ENCODE measurements around the gene TMPRSS5.
A peak's percentile ranks its signal among the peaks of the same experiment; 100 is the strongest.

The TMPRSS5 gene

DNA sequence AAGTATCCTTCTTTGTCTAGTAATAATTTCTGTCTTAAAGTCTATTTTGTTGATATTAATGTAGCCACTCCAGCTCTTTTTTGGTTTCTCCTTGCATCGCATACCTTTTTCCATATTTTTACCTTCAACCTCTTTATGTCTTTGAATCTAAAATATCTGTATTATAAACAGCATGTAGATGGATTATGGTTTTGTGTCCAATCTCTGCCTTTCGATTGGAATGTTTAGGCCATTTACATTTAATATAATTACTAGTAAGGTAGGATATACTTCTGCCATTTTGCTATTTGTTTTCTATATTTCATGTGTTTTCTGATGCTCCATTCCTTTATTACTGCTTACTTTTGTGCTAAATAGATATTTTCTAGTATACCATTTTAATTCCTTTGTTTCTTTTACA, 39.5 kb downstream of the TMPRSS5 start:
- TF ChIP-seq EGR1 (IDR thresholded peaks at IDR 0.05) (no peak), YY1 (IDR thresholded peaks at IDR 0.05; ENCODE audit: low read depth) (no peak), FOXM1 (IDR thresholded peaks at IDR 0.05; ENCODE audit: borderline replicate concordance, low read depth) (no peak), ZBTB7A (IDR thresholded peaks at IDR 0.05; ENCODE audit: low read depth) (no peak), CEBPB (IDR thresholded peaks at IDR 0.05) (no peak), NFIC (IDR thresholded peaks at IDR 0.05) (no peak), RAD21 (IDR thresholded peaks at IDR 0.05; ENCODE audit: low read depth) (no peak), CREB1 (IDR thresholded peaks at IDR 0.05; ENCODE audit: low read depth) (no peak), TCF12 (IDR thresholded peaks at IDR 0.05; ENCODE audit: low read depth) (no peak), EP300 (IDR thresholded peaks at IDR 0.05; ENCODE audit: borderline replicate concordance) (no peak), TEAD4 (IDR thresholded peaks at IDR 0.05) (no peak), TAF1 (IDR thresholded peaks at IDR 0.05; ENCODE audit: low read depth) (no peak)
- TF ChIP-seq, protein P1, sequence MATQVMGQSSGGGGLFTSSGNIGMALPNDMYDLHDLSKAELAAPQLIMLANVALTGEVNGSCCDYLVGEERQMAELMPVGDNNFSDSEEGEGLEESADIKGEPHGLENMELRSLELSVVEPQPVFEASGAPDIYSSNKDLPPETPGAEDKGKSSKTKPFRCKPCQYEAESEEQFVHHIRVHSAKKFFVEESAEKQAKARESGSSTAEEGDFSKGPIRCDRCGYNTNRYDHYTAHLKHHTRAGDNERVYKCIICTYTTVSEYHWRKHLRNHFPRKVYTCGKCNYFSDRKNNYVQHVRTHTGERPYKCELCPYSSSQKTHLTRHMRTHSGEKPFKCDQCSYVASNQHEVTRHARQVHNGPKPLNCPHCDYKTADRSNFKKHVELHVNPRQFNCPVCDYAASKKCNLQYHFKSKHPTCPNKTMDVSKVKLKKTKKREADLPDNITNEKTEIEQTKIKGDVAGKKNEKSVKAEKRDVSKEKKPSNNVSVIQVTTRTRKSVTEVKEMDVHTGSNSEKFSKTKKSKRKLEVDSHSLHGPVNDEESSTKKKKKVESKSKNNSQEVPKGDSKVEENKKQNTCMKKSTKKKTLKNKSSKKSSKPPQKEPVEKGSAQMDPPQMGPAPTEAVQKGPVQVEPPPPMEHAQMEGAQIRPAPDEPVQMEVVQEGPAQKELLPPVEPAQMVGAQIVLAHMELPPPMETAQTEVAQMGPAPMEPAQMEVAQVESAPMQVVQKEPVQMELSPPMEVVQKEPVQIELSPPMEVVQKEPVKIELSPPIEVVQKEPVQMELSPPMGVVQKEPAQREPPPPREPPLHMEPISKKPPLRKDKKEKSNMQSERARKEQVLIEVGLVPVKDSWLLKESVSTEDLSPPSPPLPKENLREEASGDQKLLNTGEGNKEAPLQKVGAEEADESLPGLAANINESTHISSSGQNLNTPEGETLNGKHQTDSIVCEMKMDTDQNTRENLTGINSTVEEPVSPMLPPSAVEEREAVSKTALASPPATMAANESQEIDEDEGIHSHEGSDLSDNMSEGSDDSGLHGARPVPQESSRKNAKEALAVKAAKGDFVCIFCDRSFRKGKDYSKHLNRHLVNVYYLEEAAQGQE (IDR thresholded peaks at IDR 0.05; ENCODE audit: low read depth): no peak
- TF ChIP-seq, protein P2, sequence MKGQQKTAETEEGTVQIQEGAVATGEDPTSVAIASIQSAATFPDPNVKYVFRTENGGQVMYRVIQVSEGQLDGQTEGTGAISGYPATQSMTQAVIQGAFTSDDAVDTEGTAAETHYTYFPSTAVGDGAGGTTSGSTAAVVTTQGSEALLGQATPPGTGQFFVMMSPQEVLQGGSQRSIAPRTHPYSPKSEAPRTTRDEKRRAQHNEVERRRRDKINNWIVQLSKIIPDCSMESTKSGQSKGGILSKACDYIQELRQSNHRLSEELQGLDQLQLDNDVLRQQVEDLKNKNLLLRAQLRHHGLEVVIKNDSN (IDR thresholded peaks at IDR 0.05): no peak
- TF ChIP-seq, protein P3, sequence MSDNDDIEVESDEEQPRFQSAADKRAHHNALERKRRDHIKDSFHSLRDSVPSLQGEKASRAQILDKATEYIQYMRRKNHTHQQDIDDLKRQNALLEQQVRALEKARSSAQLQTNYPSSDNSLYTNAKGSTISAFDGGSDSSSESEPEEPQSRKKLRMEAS (IDR thresholded peaks at IDR 0.05): no peak

GRCh38 chr11:113664981-113665710, 41.0 kb downstream of the TMPRSS5 start:
- TF ChIP-seq TEAD4 (IDR thresholded peaks at IDR 0.05): no peak
- TF ChIP-seq EP300 (IDR thresholded peaks at IDR 0.05; ENCODE audit: borderline replicate concordance): no peak

DNA sequence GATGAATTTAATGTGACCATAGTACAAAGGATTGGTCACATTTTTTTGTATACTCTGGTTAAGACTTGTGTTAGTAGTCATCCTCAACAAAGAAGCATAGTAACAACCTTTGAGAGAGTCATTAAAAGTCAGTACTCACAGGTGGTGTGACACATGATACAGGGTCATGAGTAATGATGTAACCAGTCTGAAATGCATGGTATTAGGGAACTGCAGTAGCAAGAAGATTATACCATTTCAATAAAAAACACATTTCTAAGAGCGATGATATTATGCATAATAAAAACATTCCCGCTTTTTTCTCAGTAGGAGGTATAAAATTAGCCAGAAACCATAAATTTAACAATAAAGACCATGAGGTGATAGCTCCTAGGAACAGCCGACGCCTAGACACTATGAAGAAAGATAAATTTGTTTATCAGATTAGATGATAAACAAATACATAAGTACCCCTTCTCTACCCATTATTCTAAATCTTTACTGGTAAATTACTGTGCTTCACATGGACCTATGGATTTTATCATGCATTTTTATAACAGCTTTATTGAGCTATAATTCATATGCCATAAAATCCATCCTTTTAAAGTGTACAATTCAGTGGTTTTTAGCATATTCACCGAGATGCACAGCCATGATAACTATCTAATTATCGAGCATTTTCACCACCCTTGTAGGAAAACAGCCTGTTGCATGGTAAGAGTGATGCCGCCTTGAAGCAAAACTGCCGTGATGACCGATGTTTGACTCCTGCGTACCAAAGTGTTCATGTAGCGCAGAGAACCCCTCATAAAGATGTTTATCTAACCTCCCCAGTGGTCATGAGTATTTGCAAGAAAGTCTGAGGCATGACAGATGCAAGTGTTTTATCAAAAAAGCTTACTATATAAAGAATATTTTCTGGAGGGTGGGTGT, 41.8 kb downstream of the TMPRSS5 start:
- TF ChIP-seq CREB1 (IDR thresholded peaks at IDR 0.05; ENCODE audit: low read depth): no peak
- TF ChIP-seq YY1 (IDR thresholded peaks at IDR 0.05; ENCODE audit: low read depth): no peak
- peak; percentile 82 for TF ChIP-seq TEAD4 (IDR thresholded peaks at IDR 0.05)
- 0 out of 2 replicates have a peak, but pooled peaks have one; percentile 7 for TF ChIP-seq CEBPB (IDR thresholded peaks at IDR 0.05)
- TF ChIP-seq, protein P1 (IDR thresholded peaks at IDR 0.05; ENCODE audit: low read depth): no peak
- TF ChIP-seq RAD21 (IDR thresholded peaks at IDR 0.05; ENCODE audit: low read depth): no peak
- TF ChIP-seq, protein P2 (IDR thresholded peaks at IDR 0.05): peak; percentile 50
- TF ChIP-seq NFIC (IDR thresholded peaks at IDR 0.05): 0 out of 2 replicates have a peak, but pooled peaks have one; percentile 12
- no peak for TF ChIP-seq EP300 (IDR thresholded peaks at IDR 0.05; ENCODE audit: borderline replicate concordance)
- TF ChIP-seq EGR1 (IDR thresholded peaks at IDR 0.05): no peak
- TF ChIP-seq ZBTB7A (IDR thresholded peaks at IDR 0.05; ENCODE audit: low read depth): no peak
- TF ChIP-seq TAF1 (IDR thresholded peaks at IDR 0.05; ENCODE audit: low read depth): no peak
- TF ChIP-seq TCF12 (IDR thresholded peaks at IDR 0.05; ENCODE audit: low read depth): no peak; the same call in 1 of the 2 replicates
- TF ChIP-seq, protein P3 (IDR thresholded peaks at IDR 0.05): no peak
- no peak for TF ChIP-seq FOXM1 (IDR thresholded peaks at IDR 0.05; ENCODE audit: borderline replicate concordance, low read depth)

- TF ChIP-seq TAF1 (IDR thresholded peaks at IDR 0.05; ENCODE audit: low read depth) (no peak), EGR1 (IDR thresholded peaks at IDR 0.05) (no peak), EP300 (IDR thresholded peaks at IDR 0.05; ENCODE audit: borderline replicate concordance) (no peak)
Observed at GRCh38 chr11:113663567-113663966, 42.5 kb downstream of the TMPRSS5 start.

DNA sequence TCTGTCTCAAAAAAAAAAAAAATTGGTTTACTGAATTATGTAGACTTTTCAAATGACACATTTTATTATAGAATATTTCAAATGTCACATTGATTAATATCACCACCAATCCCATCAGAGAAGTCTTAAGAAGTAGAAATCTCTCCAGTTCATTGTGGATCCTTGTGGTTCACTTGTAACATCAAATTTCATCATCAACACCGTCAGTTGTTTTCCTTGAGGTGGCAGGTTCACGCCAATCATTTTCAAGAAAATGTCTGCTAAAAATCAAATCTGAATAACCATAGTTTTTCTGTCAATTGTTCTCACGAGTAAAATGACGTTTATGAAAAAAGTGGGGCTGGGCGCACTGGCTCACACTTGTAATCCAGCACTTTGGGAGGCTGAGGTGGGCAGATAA, 50.3 kb downstream of the TMPRSS5 start:
- TF ChIP-seq, protein P3 (IDR thresholded peaks at IDR 0.05): no peak
- TF ChIP-seq RAD21 (IDR thresholded peaks at IDR 0.05; ENCODE audit: low read depth) (no peak), FOXM1 (IDR thresholded peaks at IDR 0.05; ENCODE audit: borderline replicate concordance, low read depth) (no peak), TEAD4 (IDR thresholded peaks at IDR 0.05) (no peak), EGR1 (IDR thresholded peaks at IDR 0.05) (no peak), NFIC (IDR thresholded peaks at IDR 0.05) (no peak), YY1 (IDR thresholded peaks at IDR 0.05; ENCODE audit: low read depth) (no peak), CREB1 (IDR thresholded peaks at IDR 0.05; ENCODE audit: low read depth) (no peak), ZBTB7A (IDR thresholded peaks at IDR 0.05; ENCODE audit: low read depth) (no peak)

Data from Ishikawa (cell line).